Hepatocyte (in vitro differentiated cells): ENCODE data around the gene GIMAP5. TPM values are rescaled to one million over a fixed set of nuclear protein-coding genes. Genes with fewer than 3 reads are reported as not detected.

Source experiments
- DNase-seq: peaks from one replicate; pipeline ENCODE4 v3.0.0-alpha.2; 2016; ENCODE audit warnings: low spot score
- H2AFZ ChIP-seq: fragments of 200-600 bp; sonication (generic); 2 replicates; pipeline ENCODE4 v1.6.0; 2016; ENCODE audit warnings: antibody characterized with exemption, mild to moderate bottlenecking
- H3K27ac ChIP-seq: fragments of 200-600 bp; sonication (generic); 2 replicates; pipeline ENCODE4 v1.5.1; 2016; ENCODE audit warnings: mild to moderate bottlenecking
- H3K27me3 ChIP-seq: fragments of 200-600 bp; sonication (generic); 2 replicates; pipeline ENCODE4 v1.6.1; 2016
- H3K36me3 ChIP-seq: fragments of 200-600 bp; sonication (generic); replicated peaks from 2 replicates; pipeline ENCODE4 v1.5.1; 2016; ENCODE audit warnings: low read depth; ENCODE audit not compliant: insufficient read depth
- H3K4me1 ChIP-seq: fragments of 200-600 bp; sonication (generic); 2 replicates; pipeline ENCODE4 v1.5.1; 2016; ENCODE audit warnings: mild to moderate bottlenecking, moderate library complexity; ENCODE audit not compliant: insufficient read depth
- H3K4me2 ChIP-seq: fragments of 200-600 bp; sonication (generic); 2 replicates; pipeline ENCODE4 v1.6.0; 2016
- H3K4me3 ChIP-seq: fragments of 200-600 bp; sonication (generic); 2 replicates; pipeline ENCODE4 v1.5.1; 2016; ENCODE audit warnings: mild to moderate bottlenecking
- H3K79me2 ChIP-seq: fragments of 200-600 bp; sonication (generic); 2 replicates; pipeline ENCODE4 v1.6.0; 2017; ENCODE audit warnings: mild to moderate bottlenecking
- H3K9me2 ChIP-seq: fragments of 200-600 bp; sonication (generic); replicated peaks from 2 replicates; pipeline ENCODE4 v1.6.0; 2017; ENCODE audit warnings: mild to moderate bottlenecking; ENCODE audit not compliant: insufficient read depth
- H3K9me3 ChIP-seq: fragments of 200-600 bp; sonication (generic); 2 replicates; pipeline ENCODE4 v1.5.1; 2016; ENCODE audit warnings: low read depth, mild to moderate bottlenecking
- H4K20me1 ChIP-seq: fragments of 200-600 bp; sonication (generic); 2 replicates; pipeline ENCODE4 v1.6.0; 2016; ENCODE audit warnings: mild to moderate bottlenecking; ENCODE audit not compliant: insufficient read depth, poor library complexity, severe bottlenecking
- EZH2 ChIP-seq: fragments of 200-600 bp; sonication (generic); IDR thresholded peaks from 2 replicates; pipeline ENCODE4 v1.6.1; 2016; ENCODE audit warnings: antibody characterized with exemption, mild to moderate bottlenecking, borderline replicate concordance
- EZH2phosphoT487 ChIP-seq: fragments of 200-600 bp; sonication (generic); IDR thresholded peaks from one replicate; pipeline ENCODE4 v1.6.1; 2018; ENCODE audit warnings: antibody characterized with exemption, mild to moderate bottlenecking, low read depth, moderate library complexity; ENCODE audit not compliant: unreplicated experiment, severe bottlenecking
- WGBS: methylation state at CpG from one replicate; pipeline ENCODE4 v1.1.6; 2016; ENCODE audit warnings: low lambda C conversion rate; ENCODE audit errors: missing lambda C conversion rate; 5-methylcytosine and 5-hydroxymethylcytosine counted together
- polyA plus RNA-seq: library from polyadenylated mRNA; unstranded; fragments of >200 nt; fragmentation: Nextera tagmentation; extraction: Ambion mirVana; gene quantifications from 2 replicates; pipeline ENCODE4 v1.2.1, GENCODE V29; 2016
- total RNA-seq: library from RNA; depleted of rRNA; stranded (reverse); fragments of >200 nt; gene quantifications from 2 replicates; pipeline ENCODE4 v1.2.3, GENCODE V29; 2014
- TF ChIP-seq, protein P1 (sequence below): fragments of 200-600 bp; sonication (generic); IDR thresholded peaks from 2 replicates; pipeline ENCODE4 v1.5.1; 2016; ENCODE audit warnings: antibody characterized with exemption, mild to moderate bottlenecking; ENCODE audit not compliant: poor library complexity

The GIMAP5 gene
- total and polyA plus RNA-seq, 2 experiments from 2014 or later, result 0.40 to 0.79 TPM

DNA sequence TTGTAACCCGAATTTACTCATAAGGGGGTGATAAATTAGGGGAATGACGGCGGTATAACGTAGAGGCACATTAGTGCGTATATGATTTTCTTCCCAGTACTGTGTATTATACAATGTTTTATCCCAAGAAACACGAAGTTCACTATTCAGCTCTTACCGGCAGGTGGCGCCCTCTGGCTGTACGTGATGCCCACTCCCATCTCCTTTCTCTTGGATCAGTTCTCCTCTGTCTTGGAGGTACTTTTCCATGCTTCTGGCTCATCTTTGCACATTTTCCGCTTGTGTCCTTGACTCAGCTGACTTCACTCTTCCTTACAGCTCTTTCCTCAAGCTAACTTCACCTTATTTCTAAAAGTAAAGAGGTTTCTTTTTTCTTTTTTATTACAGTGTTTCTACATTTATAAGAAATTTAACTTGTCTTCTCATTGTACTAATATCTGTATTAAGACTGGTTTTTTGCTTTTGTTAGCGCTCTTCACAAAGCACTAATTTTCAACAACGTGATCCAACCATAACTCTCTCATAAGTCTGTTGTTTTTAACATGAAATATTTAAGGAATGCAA lies 41.6 kb downstream of the GIMAP5 start:
- Histone ChIP-seq H3K4me3 (no peak overlapping the region), H3K4me2 (no peak overlapping the region), H3K36me3 (no peaks in the 10 kb centered on the region), H2AFZ (no peak overlapping the region), H3K4me1 (peaks cover 15% of the 10 kb centered on the region), H4K20me1 (no peaks in the 10 kb centered on the region), H3K27me3 (no peaks in the 10 kb centered on the region), H3K27ac (no peak overlapping the region), H3K79me2 (no peaks in the 10 kb centered on the region), H3K9me2 (no peaks in the 10 kb centered on the region), H3K9me3 (no peaks in the 10 kb centered on the region)
- no peak for TF ChIP-seq EZH2phosphoT487
- TF ChIP-seq EZH2, result no peak
- TF ChIP-seq, protein P1, sequence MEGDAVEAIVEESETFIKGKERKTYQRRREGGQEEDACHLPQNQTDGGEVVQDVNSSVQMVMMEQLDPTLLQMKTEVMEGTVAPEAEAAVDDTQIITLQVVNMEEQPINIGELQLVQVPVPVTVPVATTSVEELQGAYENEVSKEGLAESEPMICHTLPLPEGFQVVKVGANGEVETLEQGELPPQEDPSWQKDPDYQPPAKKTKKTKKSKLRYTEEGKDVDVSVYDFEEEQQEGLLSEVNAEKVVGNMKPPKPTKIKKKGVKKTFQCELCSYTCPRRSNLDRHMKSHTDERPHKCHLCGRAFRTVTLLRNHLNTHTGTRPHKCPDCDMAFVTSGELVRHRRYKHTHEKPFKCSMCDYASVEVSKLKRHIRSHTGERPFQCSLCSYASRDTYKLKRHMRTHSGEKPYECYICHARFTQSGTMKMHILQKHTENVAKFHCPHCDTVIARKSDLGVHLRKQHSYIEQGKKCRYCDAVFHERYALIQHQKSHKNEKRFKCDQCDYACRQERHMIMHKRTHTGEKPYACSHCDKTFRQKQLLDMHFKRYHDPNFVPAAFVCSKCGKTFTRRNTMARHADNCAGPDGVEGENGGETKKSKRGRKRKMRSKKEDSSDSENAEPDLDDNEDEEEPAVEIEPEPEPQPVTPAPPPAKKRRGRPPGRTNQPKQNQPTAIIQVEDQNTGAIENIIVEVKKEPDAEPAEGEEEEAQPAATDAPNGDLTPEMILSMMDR, result peak; percentile 98
- WGBS, result 13% methylated on average over 12 of the region's 12 CpGs
- DNase-seq, result peak; percentile 91

DNA sequence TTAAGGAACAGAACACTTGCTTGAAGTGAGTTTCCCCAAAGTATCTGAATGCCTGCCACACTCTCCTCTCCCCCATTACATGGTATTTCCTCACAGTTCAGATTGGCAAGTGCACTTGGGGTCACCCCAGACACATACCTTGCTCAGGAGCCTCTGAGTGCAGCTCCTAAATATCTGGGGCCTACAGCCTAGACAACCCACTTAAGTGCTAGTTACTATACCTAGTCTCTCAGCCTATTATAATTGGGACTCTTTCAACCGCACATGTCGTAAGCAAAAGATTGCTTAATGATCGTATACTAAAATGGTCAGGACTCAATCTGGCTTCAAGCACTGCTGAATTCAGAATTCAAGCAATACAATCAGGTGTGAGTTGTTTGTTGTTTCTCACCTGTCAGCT lies 43.1 kb downstream of the GIMAP5 start:
- no peak for TF ChIP-seq EZH2phosphoT487
- no peak for TF ChIP-seq EZH2

DNA sequence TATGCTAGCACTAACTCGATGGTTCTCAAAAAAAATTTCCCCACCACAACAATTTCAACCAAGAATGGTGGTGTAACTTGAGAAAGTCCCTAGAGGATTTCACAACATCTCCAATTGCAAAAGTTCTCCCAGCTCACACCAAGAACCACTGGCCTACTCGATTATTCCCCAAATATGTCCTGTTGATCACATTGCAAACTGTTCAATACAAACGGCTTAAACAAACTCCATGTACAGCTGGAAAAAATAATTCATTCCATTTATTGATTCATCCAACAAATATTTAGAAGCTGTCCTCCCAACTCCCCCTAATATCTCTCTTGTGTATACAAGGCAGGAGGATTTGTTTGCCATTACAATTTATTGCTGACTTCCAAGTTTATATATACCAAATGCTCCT lies 43.9 kb downstream of the GIMAP5 start:
- Histone ChIP-seq H3K9me3 (no peaks in the 10 kb centered on the region), H2AFZ (no peak overlapping the region), H3K9me2 (no peaks in the 10 kb centered on the region), H3K4me3 (no peak overlapping the region), H3K79me2 (no peaks in the 10 kb centered on the region), H3K4me2 (no peak overlapping the region), H3K27me3 (no peaks in the 10 kb centered on the region), H3K4me1 (peaks cover 34% of the 10 kb centered on the region), H3K36me3 (no peaks in the 10 kb centered on the region), H3K27ac (peak overlapping the region; percentile 50), H4K20me1 (no peaks in the 10 kb centered on the region)
- 35% methylated on average over 3 of the region's 3 CpGs for WGBS
- DNase-seq, result no peak
- no peak for TF ChIP-seq EZH2
- TF ChIP-seq EZH2phosphoT487, result no peak
- TF ChIP-seq, protein P1, result no peak

More for the DNA sequence above, 43.1 kb downstream of the GIMAP5 start:
- Histone ChIP-seq H3K27ac (peak overlapping the region; percentile 50), H3K4me1 (peaks cover 27% of the 10 kb centered on the region), H3K9me3 (no peaks in the 10 kb centered on the region), H2AFZ (no peak overlapping the region), H3K36me3 (no peaks in the 10 kb centered on the region), H3K9me2 (no peaks in the 10 kb centered on the region), H3K4me2 (no peak overlapping the region), H4K20me1 (no peaks in the 10 kb centered on the region), H3K79me2 (no peaks in the 10 kb centered on the region), H3K4me3 (no peak overlapping the region), H3K27me3 (no peaks in the 10 kb centered on the region)
- no peak for DNase-seq
- WGBS, result 83% methylated on average over 3 of the region's 3 CpGs

DNA sequence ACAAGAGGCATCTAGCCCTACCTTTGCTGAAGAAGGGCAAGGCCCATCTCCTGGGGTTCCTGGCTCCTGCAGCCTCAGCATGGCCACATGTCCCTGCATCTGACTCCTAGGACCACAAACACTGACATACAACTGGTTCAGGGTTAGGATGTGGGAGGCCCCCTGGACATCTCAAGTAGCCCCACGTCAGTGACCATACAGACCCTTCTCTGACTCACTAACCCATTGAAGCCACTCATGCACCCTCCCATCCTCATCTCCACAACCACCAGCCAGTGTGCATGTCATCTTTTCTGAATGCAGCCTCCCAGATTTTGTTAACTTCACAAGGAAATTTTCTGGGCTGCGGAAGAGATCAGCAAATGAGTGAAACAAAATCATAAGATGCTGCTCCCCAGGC lies 44.7 kb downstream of the GIMAP5 start:
- H3K79me2 ChIP-seq, result no peaks in the 10 kb centered on the region
- DNase-seq, result no peak
- no peaks in the 10 kb centered on the region for H3K9me3 ChIP-seq
- H3K27me3 ChIP-seq, result no peaks in the 10 kb centered on the region
- H3K27ac ChIP-seq, result no peak overlapping the region
- H4K20me1 ChIP-seq, result no peaks in the 10 kb centered on the region
- no peak overlapping the region for H2AFZ ChIP-seq
- WGBS, result 100% methylated on average over 2 of the region's 2 CpGs
- no peaks in the 10 kb centered on the region for H3K36me3 ChIP-seq
- H3K4me1 ChIP-seq, result peaks cover 38% of the 10 kb centered on the region
- TF ChIP-seq EZH2phosphoT487 (no peak), EZH2 (no peak)
- TF ChIP-seq, protein P1, result no peak
- H3K9me2 ChIP-seq, result no peaks in the 10 kb centered on the region
- H3K4me3 ChIP-seq, result no peak overlapping the region
- H3K4me2 ChIP-seq, result no peak overlapping the region
